Sigmoid colon (tissue), 4 donors: ENCODE results near the gene PHGDH.

Experiments used
- EP300 ChIP-seq, 4 donors: sonication (generic); formaldehyde crosslinking; IDR thresholded peaks; one replicate each; pipeline ENCODE4 v1.6.1; 2017; ENCODE audit warnings: antibody characterized with exemption in 4 of 4
- POLR2A ChIP-seq, 2 donors: fragments of 450-650 bp; IDR thresholded peaks; one replicate each; pipeline ENCODE4 v1.6.1; 2016; ENCODE audit warnings: antibody characterized with exemption in 2 of 2, mild to moderate bottlenecking in 2 of 2, moderate library complexity in 2 of 2
- POLR2AphosphoS5 ChIP-seq, 4 donors: sonication (generic); formaldehyde crosslinking; IDR thresholded peaks; one replicate each; pipeline ENCODE4 v1.6.1; 2017; ENCODE audit warnings: antibody characterized with exemption in 4 of 4
- TF ChIP-seq, protein P1 (sequence below), 4 experiments: fragments of 450-650 bp in 3 of 4; fragments of 200-600 bp in 1 of 4; IDR thresholded peaks; one replicate each; pipeline ENCODE4 v1.5.1; 2016 to 2019; ENCODE audit warnings: antibody characterized with exemption in 4 of 4, mild to moderate bottlenecking in 3 of 4, moderate library complexity in 2 of 4

DNA sequence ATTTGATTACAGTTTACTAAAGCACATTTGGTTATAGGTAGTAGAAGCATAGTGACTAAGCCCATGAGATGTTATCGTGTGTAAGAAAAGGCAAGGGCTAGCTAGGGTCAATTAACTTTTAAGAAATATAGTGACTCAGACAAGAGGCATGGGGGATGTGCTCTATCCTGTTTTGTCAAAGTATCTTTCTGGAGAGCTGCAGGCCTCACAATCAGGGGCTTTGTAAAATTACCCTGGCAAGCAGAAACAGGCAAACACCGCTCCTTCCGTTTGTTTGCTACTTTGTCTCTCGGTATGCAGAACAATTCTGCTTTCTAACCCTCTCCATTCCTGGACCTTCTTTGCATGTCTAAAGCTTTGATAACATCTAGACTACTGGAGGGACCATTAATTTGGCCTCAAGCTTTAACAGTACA lies 37.6 kb upstream of the PHGDH start:
- TF ChIP-seq, protein P1, sequence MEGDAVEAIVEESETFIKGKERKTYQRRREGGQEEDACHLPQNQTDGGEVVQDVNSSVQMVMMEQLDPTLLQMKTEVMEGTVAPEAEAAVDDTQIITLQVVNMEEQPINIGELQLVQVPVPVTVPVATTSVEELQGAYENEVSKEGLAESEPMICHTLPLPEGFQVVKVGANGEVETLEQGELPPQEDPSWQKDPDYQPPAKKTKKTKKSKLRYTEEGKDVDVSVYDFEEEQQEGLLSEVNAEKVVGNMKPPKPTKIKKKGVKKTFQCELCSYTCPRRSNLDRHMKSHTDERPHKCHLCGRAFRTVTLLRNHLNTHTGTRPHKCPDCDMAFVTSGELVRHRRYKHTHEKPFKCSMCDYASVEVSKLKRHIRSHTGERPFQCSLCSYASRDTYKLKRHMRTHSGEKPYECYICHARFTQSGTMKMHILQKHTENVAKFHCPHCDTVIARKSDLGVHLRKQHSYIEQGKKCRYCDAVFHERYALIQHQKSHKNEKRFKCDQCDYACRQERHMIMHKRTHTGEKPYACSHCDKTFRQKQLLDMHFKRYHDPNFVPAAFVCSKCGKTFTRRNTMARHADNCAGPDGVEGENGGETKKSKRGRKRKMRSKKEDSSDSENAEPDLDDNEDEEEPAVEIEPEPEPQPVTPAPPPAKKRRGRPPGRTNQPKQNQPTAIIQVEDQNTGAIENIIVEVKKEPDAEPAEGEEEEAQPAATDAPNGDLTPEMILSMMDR (IDR thresholded peaks at IDR 0.05): no peak
- TF ChIP-seq POLR2AphosphoS5 (IDR thresholded peaks at IDR 0.05) (no peak), EP300 (IDR thresholded peaks at IDR 0.05) (no peak), POLR2A (IDR thresholded peaks at IDR 0.05) (no peak)
